ENCODE data around the gene ZNF438.

DNA sequence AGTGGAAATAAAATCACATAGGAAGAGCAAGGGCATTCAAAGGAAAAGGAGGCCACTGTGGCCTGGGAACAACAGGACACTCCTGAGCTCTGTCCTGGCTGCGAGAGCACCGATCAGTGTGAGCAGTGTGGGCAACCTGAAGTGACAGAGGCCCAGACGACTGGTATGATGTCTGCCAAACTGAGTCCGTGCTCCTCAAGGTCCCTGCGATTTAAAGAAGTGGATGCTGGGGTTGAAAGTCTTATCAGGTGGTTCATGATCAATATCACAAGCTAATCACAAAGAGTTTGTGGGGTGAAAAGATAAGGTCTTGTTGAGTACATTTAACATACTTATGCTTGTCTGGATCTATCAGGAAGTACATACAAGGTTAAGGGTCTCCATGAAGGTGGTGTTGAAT lies 176.5 kb downstream of the ZNF438 start:
- TF ChIP-seq, protein P1, sequence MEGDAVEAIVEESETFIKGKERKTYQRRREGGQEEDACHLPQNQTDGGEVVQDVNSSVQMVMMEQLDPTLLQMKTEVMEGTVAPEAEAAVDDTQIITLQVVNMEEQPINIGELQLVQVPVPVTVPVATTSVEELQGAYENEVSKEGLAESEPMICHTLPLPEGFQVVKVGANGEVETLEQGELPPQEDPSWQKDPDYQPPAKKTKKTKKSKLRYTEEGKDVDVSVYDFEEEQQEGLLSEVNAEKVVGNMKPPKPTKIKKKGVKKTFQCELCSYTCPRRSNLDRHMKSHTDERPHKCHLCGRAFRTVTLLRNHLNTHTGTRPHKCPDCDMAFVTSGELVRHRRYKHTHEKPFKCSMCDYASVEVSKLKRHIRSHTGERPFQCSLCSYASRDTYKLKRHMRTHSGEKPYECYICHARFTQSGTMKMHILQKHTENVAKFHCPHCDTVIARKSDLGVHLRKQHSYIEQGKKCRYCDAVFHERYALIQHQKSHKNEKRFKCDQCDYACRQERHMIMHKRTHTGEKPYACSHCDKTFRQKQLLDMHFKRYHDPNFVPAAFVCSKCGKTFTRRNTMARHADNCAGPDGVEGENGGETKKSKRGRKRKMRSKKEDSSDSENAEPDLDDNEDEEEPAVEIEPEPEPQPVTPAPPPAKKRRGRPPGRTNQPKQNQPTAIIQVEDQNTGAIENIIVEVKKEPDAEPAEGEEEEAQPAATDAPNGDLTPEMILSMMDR (IDR thresholded peaks at IDR 0.05; ENCODE audit: low read depth, low read length, poor library complexity, severe bottlenecking) = no peak
- no peak for TF ChIP-seq EZH2phosphoT487 (IDR thresholded peaks at IDR 0.05; ENCODE audit: borderline replicate concordance, low read length)

Data from DOHH2 (cell line).